Measurements from ENCODE around the gene CENPB.

CENPB gene

DNA sequence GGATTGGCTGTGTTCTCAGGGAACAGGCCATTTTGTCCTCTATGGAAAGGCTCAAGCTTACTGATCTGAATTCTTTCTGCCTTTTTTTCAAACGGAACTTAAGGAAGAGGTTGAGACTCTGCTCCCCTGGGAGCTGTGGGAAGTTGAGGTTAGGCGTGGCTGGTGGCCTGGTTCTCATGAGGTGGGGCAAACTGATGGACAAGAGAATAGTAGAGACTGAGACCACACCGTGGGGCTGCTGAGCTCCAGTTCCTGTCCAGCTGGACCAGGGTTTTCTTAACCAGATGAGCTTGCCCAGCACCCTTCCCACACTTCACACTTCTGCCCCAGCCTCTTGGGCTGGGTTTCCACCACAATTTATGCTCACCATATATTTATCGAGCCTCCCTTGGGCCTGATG lies 39.9 kb upstream of the CENPB start:
- H3K18ac ChIP-seq (ENCODE audit: low read depth in 1 of 2, low read length in 2 of 2) = no peak overlapping the region
- H3K4me1 ChIP-seq (ENCODE audit: control insufficient read depth, insufficient read depth, low read depth, low read length) = peaks cover 5% of the 10 kb centered on the region
- H3K9ac ChIP-seq (ENCODE audit: low read length) = no peak overlapping the region
- no peak overlapping the region for H3K4me3 ChIP-seq (ENCODE audit: insufficient read depth in 1 of 2, low read depth in 1 of 2, low read length in 2 of 2)
- no peaks in the 10 kb centered on the region for H3K27me3 ChIP-seq (ENCODE audit: control insufficient read depth in 1 of 2, insufficient read depth in 1 of 2, low read length in 2 of 2)
- no peak overlapping the region for H3K14ac ChIP-seq (ENCODE audit: low read length in 2 of 2)
- no peaks in the 10 kb centered on the region for H3K9me3 ChIP-seq (ENCODE audit: control insufficient read depth, low read length)
- no peak overlapping the region for H2AK5ac ChIP-seq (ENCODE audit: low read length, severe bottlenecking)
- no peak overlapping the region for H2BK15ac ChIP-seq (ENCODE audit: low read depth, poor library complexity, severe bottlenecking)
- no peak overlapping the region for H2BK5ac ChIP-seq (ENCODE audit: low read depth, low read length, poor library complexity, severe bottlenecking)
- H4K91ac ChIP-seq (ENCODE audit: low read length) = no peak overlapping the region
- H2AFZ ChIP-seq (ENCODE audit: low read depth, low read length) = no peak overlapping the region
- H3K4ac ChIP-seq (ENCODE audit: low read depth in 1 of 2, low read length in 2 of 2) = no peak overlapping the region
- H2BK120ac ChIP-seq (ENCODE audit: low read depth, low read length) = no peak overlapping the region
- no peak overlapping the region for H3K23ac ChIP-seq (ENCODE audit: low read length in 2 of 2)
- DNase-seq = no peak
- no peak overlapping the region for H3K27ac ChIP-seq (ENCODE audit: low read length, poor library complexity, severe bottlenecking)
- peaks cover 52 to 66% of the 10 kb centered on the region in 2 experiments for H3K36me3 ChIP-seq (ENCODE audit: control insufficient read depth in 1 of 2, insufficient read depth in 2 of 2, low read depth in 1 of 2, low read length in 2 of 2)
- peaks cover 23% of the 10 kb centered on the region for H3K79me1 ChIP-seq (replicated peaks; ENCODE audit: low read length, poor library complexity, severe bottlenecking)
- 87% methylated on average over 4 of the region's 4 CpGs for WGBS
- no peak overlapping the region for H2BK12ac ChIP-seq (ENCODE audit: low read length in 2 of 2)
- no peak overlapping the region for H4K8ac ChIP-seq (ENCODE audit: low read length)
- no peak overlapping the region for H3K4me2 ChIP-seq (ENCODE audit: low read length, poor library complexity, severe bottlenecking)

- no peak overlapping the region for H3K4me3 ChIP-seq (ENCODE audit: insufficient read depth in 1 of 2, low read depth in 1 of 2, low read length in 2 of 2)
- no peak overlapping the region for H2AFZ ChIP-seq (ENCODE audit: low read depth, low read length)
- DNase-seq = no peak
- no peak overlapping the region for H3K27ac ChIP-seq (ENCODE audit: low read length, poor library complexity, severe bottlenecking)
- no peak overlapping the region for H4K91ac ChIP-seq (ENCODE audit: low read length)
- H2BK5ac ChIP-seq (ENCODE audit: low read depth, low read length, poor library complexity, severe bottlenecking) = no peak overlapping the region
- H3K9ac ChIP-seq (ENCODE audit: low read length) = no peak overlapping the region
- no peak overlapping the region for H3K14ac ChIP-seq (ENCODE audit: low read length in 2 of 2)
- no peak overlapping the region for H3K4me2 ChIP-seq (ENCODE audit: low read length, poor library complexity, severe bottlenecking)
- no peaks in the 10 kb centered on the region for H3K9me3 ChIP-seq (ENCODE audit: control insufficient read depth, low read length)
- H2BK15ac ChIP-seq (ENCODE audit: low read depth, poor library complexity, severe bottlenecking) = no peak overlapping the region
- H3K4me1 ChIP-seq (ENCODE audit: control insufficient read depth, insufficient read depth, low read depth, low read length) = peaks cover 7% of the 10 kb centered on the region
- no peak overlapping the region for H3K4ac ChIP-seq (ENCODE audit: low read depth in 1 of 2, low read length in 2 of 2)
- WGBS = 80% methylated on average over 7 of the region's 7 CpGs
- H2AK5ac ChIP-seq (ENCODE audit: low read length, severe bottlenecking) = no peak overlapping the region
- H3K18ac ChIP-seq (ENCODE audit: low read depth in 1 of 2, low read length in 2 of 2) = no peak overlapping the region
- H2BK12ac ChIP-seq (ENCODE audit: low read length in 2 of 2) = no peak overlapping the region
- H3K36me3 ChIP-seq (ENCODE audit: control insufficient read depth in 1 of 2, insufficient read depth in 2 of 2, low read depth in 1 of 2, low read length in 2 of 2) = peaks cover 52 to 66% of the 10 kb centered on the region in 2 experiments
- H3K79me1 ChIP-seq (replicated peaks; ENCODE audit: low read length, poor library complexity, severe bottlenecking) = peaks cover 23% of the 10 kb centered on the region
- H3K23ac ChIP-seq (ENCODE audit: low read length in 2 of 2) = no peak overlapping the region
- H4K8ac ChIP-seq (ENCODE audit: low read length) = no peak overlapping the region
- H2BK120ac ChIP-seq (ENCODE audit: low read depth, low read length) = no peak overlapping the region
- H3K27me3 ChIP-seq (ENCODE audit: control insufficient read depth in 1 of 2, insufficient read depth in 1 of 2, low read length in 2 of 2) = no peaks in the 10 kb centered on the region
Measured at GRCh38 chr20:3825526-3825925, 39.0 kb upstream of the CENPB start.

- Histone ChIP-seq H2BK12ac (ENCODE audit: low read length in 2 of 2) (no peak overlapping the region), H2AFZ (ENCODE audit: low read depth, low read length) (no peak overlapping the region), H4K8ac (ENCODE audit: low read length) (no peak overlapping the region), H3K4ac (ENCODE audit: low read depth in 1 of 2, low read length in 2 of 2) (no peak overlapping the region), H4K91ac (ENCODE audit: low read length) (peak overlapping the region; percentile 2), H3K27me3 (ENCODE audit: control insufficient read depth in 1 of 2, insufficient read depth in 1 of 2, low read length in 2 of 2) (no peaks in the 10 kb centered on the region), H3K23ac (ENCODE audit: low read length in 2 of 2) (no peak overlapping the region), H3K36me3 (ENCODE audit: control insufficient read depth in 1 of 2, insufficient read depth in 2 of 2, low read depth in 1 of 2, low read length in 2 of 2) (peaks cover 54 to 61% of the 10 kb centered on the region in 2 experiments), H3K4me1 (ENCODE audit: control insufficient read depth, insufficient read depth, low read depth, low read length) (peaks cover 12% of the 10 kb centered on the region), H3K9ac (ENCODE audit: low read length) (no peak overlapping the region), H2AK5ac (ENCODE audit: low read length, severe bottlenecking) (no peak overlapping the region), H3K4me3 (ENCODE audit: insufficient read depth in 1 of 2, low read depth in 1 of 2, low read length in 2 of 2) (no peak overlapping the region), H3K79me1 (replicated peaks; ENCODE audit: low read length, poor library complexity, severe bottlenecking) (peaks cover 23% of the 10 kb centered on the region), H3K18ac (ENCODE audit: low read depth in 1 of 2, low read length in 2 of 2) (no peak overlapping the region), H3K9me3 (ENCODE audit: control insufficient read depth, low read length) (no peaks in the 10 kb centered on the region), H2BK5ac (ENCODE audit: low read depth, low read length, poor library complexity, severe bottlenecking) (no peak overlapping the region), H3K4me2 (ENCODE audit: low read length, poor library complexity, severe bottlenecking) (no peak overlapping the region), H2BK120ac (ENCODE audit: low read depth, low read length) (no peak overlapping the region), H3K14ac (ENCODE audit: low read length in 2 of 2) (no peak overlapping the region), H2BK15ac (ENCODE audit: low read depth, poor library complexity, severe bottlenecking) (no peak overlapping the region), H3K27ac (ENCODE audit: low read length, poor library complexity, severe bottlenecking) (no peak overlapping the region)
- WGBS = 96% methylated on average over 20 of the region's 20 CpGs
- no peak for DNase-seq
Measured at GRCh38 chr20:3823881-3824280, 37.3 kb upstream of the CENPB start.

GRCh38 chr20:3821996-3822395 lies 35.5 kb upstream of the CENPB start:
- H3K9me3 ChIP-seq (ENCODE audit: control insufficient read depth, low read length) = no peaks in the 10 kb centered on the region
- H3K27me3 ChIP-seq (ENCODE audit: control insufficient read depth in 1 of 2, insufficient read depth in 1 of 2, low read length in 2 of 2) = no peaks in the 10 kb centered on the region
- H3K4me1 ChIP-seq (ENCODE audit: control insufficient read depth, insufficient read depth, low read depth, low read length) = peaks cover 19% of the 10 kb centered on the region
- DNase-seq = no peak
- H3K27ac ChIP-seq (ENCODE audit: low read length, poor library complexity, severe bottlenecking) = no peak overlapping the region
- H3K4me2 ChIP-seq (ENCODE audit: low read length, poor library complexity, severe bottlenecking) = no peak overlapping the region
- no peak overlapping the region for H3K4ac ChIP-seq (ENCODE audit: low read depth in 1 of 2, low read length in 2 of 2)
- 94% methylated on average over 14 of the region's 14 CpGs for WGBS
- no peak overlapping the region for H2AK5ac ChIP-seq (ENCODE audit: low read length, severe bottlenecking)
- H3K23ac ChIP-seq (ENCODE audit: low read length in 2 of 2) = peak overlapping the region in 1 of 2 experiments; percentile 7
- H4K91ac ChIP-seq (ENCODE audit: low read length) = no peak overlapping the region
- peaks cover 23% of the 10 kb centered on the region for H3K79me1 ChIP-seq (replicated peaks; ENCODE audit: low read length, poor library complexity, severe bottlenecking)
- H4K8ac ChIP-seq (ENCODE audit: low read length) = peak overlapping the region; percentile 61
- H2BK120ac ChIP-seq (ENCODE audit: low read depth, low read length) = no peak overlapping the region
- H3K14ac ChIP-seq (ENCODE audit: low read length in 2 of 2) = no peak overlapping the region
- no peak overlapping the region for H2BK15ac ChIP-seq (ENCODE audit: low read depth, poor library complexity, severe bottlenecking)
- H2BK12ac ChIP-seq (ENCODE audit: low read length in 2 of 2) = no peak overlapping the region
- no peak overlapping the region for H3K18ac ChIP-seq (ENCODE audit: low read depth in 1 of 2, low read length in 2 of 2)
- H3K4me3 ChIP-seq (ENCODE audit: insufficient read depth in 1 of 2, low read depth in 1 of 2, low read length in 2 of 2) = peak overlapping the region in 1 of 2 experiments; percentile 95
- H3K9ac ChIP-seq (ENCODE audit: low read length) = peak overlapping the region; percentile 97
- H2BK5ac ChIP-seq (ENCODE audit: low read depth, low read length, poor library complexity, severe bottlenecking) = no peak overlapping the region
- H2AFZ ChIP-seq (ENCODE audit: low read depth, low read length) = no peak overlapping the region
- H3K36me3 ChIP-seq (ENCODE audit: control insufficient read depth in 1 of 2, insufficient read depth in 2 of 2, low read depth in 1 of 2, low read length in 2 of 2) = peaks cover 50 to 52% of the 10 kb centered on the region in 2 experiments

Data from mesenchymal stem cell (in vitro differentiated cells and primary cell).